HepG2 (cell line): ENCODE measurements around the gene PITHD1. TPM values are rescaled to one million over a fixed set of nuclear protein-coding genes. Genes with fewer than 3 reads are reported as not detected.

Source experiments
- AGO2 ChIP-seq: fragments of 200-400 bp; formaldehyde crosslinking; optimal IDR thresholded peaks from 2 replicates; pipeline ENCODE3; 2017; ENCODE audit warnings: mild to moderate bottlenecking, low read depth, low read length, moderate library complexity
- CHCHD3 ChIP-seq: sonication (generic); formaldehyde crosslinking; IDR thresholded peaks from 2 replicates; pipeline ENCODE4 v1.8.0; 2022; ENCODE audit warnings: mild to moderate bottlenecking, missing genetic modification reagents, moderate library complexity
- ETV5 ChIP-seq: IDR thresholded peaks from 2 replicates; pipeline ENCODE4 v1.6.1; 2018; ENCODE audit warnings: missing biosample characterization, missing genetic modification reagents, inconsistent platforms, borderline replicate concordance
- GABPA ChIP-seq, 2 experiments: IDR thresholded peaks; 2 replicates each; pipeline ENCODE4 v1.6.1; 2011 to 2016; ENCODE audit warnings: low read depth in 2 of 2, low read length in 1 of 2, missing biosample characterization in 1 of 2, missing genetic modification characterization in 1 of 2
- GATA4 ChIP-seq: sonication (generic); IDR thresholded peaks from 2 replicates; pipeline ENCODE4 v1.6.1; 2016; ENCODE audit warnings: antibody characterized with exemption, low read depth, borderline replicate concordance
- HOXA7 ChIP-seq: sonication (generic); formaldehyde crosslinking; IDR thresholded peaks from 2 replicates; pipeline ENCODE4 v1.8.1; 2022; ENCODE audit warnings: mild to moderate bottlenecking, missing genetic modification reagents, moderate library complexity
- KAT7 ChIP-seq: IDR thresholded peaks from 2 replicates; pipeline ENCODE4 v1.6.1; 2018; ENCODE audit warnings: borderline replicate concordance, missing compliant biosample characterization
- MAFF ChIP-seq: IDR thresholded peaks from 2 replicates; pipeline ENCODE4 v1.6.1; 2011; ENCODE audit warnings: low read depth, low read length, improper control_type of control experiment
- NRL ChIP-seq: sonication (generic); formaldehyde crosslinking; IDR thresholded peaks from 2 replicates; pipeline ENCODE4 v1.5.0; 2020; ENCODE audit warnings: missing genetic modification reagents, mild to moderate bottlenecking, moderate library complexity, borderline replicate concordance
- TP53 ChIP-seq: sonication (generic); formaldehyde crosslinking; conservative IDR thresholded peaks from 2 replicates; pipeline ENCODE4 v1.4.0; 2020; ENCODE audit warnings: missing genetic modification reagents
- ZNF354B ChIP-seq: sonication (generic); formaldehyde crosslinking; IDR thresholded peaks from 2 replicates; pipeline ENCODE4 v1.8.0; 2022; ENCODE audit warnings: mild to moderate bottlenecking, missing genetic modification reagents
- ZNF670 ChIP-seq: sonication (generic); formaldehyde crosslinking; IDR thresholded peaks from 2 replicates; pipeline ENCODE4 v1.8.0; 2022; ENCODE audit warnings: mild to moderate bottlenecking, missing genetic modification reagents, borderline replicate concordance
- ZNF780A ChIP-seq: sonication (generic); formaldehyde crosslinking; IDR thresholded peaks from 2 replicates; pipeline ENCODE4 v1.8.0; 2022; ENCODE audit warnings: mild to moderate bottlenecking, missing genetic modification reagents, moderate library complexity
- polyA plus RNA-seq, 8 experiments: library from polyadenylated mRNA; depleted of rRNA in 3 of 8; stranded (reverse) in 7 of 8; unstranded in 1 of 8; fragments of >200 nt; fragmentation: Illumina TruSeq in 4 of 8; extraction: Trizol in 4 of 8; gene quantifications; 2 replicates each; pipeline versions ENCODE4 v1.2.1 to v1.2.3, GENCODE V29; 2011 to 2016; ENCODE audit warnings: low read depth in 4 of 8, missing spikeins in 1 of 8, mixed read lengths in 1 of 8; ENCODE audit not compliant: insufficient read depth in 1 of 8
- total RNA-seq, 5 experiments: library from RNA; depleted of rRNA; stranded (reverse); fragments of >200 nt; fragmentation: Illumina TruSeq; extraction: Trizol; gene quantifications; 2 replicates each; pipeline ENCODE4 v1.2.3, GENCODE V29; 2016; ENCODE audit warnings: low read depth in 1 of 5
- TF ChIP-seq, protein P1 (sequence below): sonication (generic); formaldehyde crosslinking; IDR thresholded peaks from 2 replicates; pipeline ENCODE4 v1.4.0; 2020; ENCODE audit warnings: mild to moderate bottlenecking, missing genetic modification reagents
- TF ChIP-seq, protein P2 (sequence below): sonication (generic); formaldehyde crosslinking; conservative IDR thresholded peaks from 2 replicates; pipeline ENCODE4 v1.4.0; 2020; ENCODE audit warnings: missing genetic modification reagents
- TF ChIP-seq, protein P3 (sequence below): sonication (generic); formaldehyde crosslinking; IDR thresholded peaks from 2 replicates; pipeline ENCODE4 v1.5.0; 2020; ENCODE audit warnings: mild to moderate bottlenecking, missing genetic modification reagents
- TF ChIP-seq, protein P4 (sequence below): IDR thresholded peaks from 2 replicates; pipeline ENCODE4 v1.6.1; 2012; ENCODE audit warnings: inconsistent platforms

PITHD1 gene
- total and polyA plus RNA-seq, 2 of the 13 experiments (the other 11 are each of a cell fraction or from before 2014, with no cell fraction given): 28.0 to 37.3 TPM

DNA sequence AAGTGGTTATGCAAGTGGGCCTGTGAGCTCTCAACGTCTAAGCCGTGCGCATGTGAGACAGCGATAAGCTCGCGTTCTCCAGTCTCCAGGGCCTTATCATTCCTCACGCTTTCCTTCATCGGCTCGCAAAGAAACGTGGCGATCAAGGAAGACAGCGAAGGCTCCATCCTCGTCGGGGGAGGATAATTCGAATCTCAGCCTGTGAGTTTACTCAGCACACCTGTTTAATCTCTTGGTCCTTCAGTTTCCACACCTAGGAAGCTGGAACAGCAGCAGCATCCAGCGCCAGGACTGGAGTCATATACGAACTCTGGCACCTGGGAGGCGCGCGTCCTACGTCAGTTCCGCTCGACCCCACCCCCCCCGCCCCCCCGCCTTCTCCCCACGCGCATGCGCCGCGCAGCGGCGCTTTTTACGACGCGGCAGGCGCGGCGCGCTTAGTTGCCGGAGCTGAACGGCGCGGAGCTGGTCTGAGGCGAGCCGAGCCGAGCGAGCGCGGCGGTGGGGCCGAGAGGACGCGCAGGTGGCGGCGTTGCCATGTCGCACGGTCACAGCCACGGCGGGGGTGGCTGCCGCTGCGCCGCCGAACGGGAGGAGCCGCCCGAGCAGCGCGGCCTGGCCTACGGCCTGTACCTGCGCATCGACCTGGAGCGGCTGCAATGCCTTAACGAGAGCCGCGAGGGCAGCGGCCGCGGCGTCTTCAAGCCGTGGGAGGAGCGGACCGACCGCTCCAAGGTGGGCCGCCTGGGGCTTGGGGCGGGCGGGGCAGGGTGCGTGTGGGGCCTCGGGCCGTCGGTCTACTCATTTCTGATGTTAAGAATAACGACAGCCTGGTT is at the start of gene PITHD1 (continued):
- TF ChIP-seq, protein P1, sequence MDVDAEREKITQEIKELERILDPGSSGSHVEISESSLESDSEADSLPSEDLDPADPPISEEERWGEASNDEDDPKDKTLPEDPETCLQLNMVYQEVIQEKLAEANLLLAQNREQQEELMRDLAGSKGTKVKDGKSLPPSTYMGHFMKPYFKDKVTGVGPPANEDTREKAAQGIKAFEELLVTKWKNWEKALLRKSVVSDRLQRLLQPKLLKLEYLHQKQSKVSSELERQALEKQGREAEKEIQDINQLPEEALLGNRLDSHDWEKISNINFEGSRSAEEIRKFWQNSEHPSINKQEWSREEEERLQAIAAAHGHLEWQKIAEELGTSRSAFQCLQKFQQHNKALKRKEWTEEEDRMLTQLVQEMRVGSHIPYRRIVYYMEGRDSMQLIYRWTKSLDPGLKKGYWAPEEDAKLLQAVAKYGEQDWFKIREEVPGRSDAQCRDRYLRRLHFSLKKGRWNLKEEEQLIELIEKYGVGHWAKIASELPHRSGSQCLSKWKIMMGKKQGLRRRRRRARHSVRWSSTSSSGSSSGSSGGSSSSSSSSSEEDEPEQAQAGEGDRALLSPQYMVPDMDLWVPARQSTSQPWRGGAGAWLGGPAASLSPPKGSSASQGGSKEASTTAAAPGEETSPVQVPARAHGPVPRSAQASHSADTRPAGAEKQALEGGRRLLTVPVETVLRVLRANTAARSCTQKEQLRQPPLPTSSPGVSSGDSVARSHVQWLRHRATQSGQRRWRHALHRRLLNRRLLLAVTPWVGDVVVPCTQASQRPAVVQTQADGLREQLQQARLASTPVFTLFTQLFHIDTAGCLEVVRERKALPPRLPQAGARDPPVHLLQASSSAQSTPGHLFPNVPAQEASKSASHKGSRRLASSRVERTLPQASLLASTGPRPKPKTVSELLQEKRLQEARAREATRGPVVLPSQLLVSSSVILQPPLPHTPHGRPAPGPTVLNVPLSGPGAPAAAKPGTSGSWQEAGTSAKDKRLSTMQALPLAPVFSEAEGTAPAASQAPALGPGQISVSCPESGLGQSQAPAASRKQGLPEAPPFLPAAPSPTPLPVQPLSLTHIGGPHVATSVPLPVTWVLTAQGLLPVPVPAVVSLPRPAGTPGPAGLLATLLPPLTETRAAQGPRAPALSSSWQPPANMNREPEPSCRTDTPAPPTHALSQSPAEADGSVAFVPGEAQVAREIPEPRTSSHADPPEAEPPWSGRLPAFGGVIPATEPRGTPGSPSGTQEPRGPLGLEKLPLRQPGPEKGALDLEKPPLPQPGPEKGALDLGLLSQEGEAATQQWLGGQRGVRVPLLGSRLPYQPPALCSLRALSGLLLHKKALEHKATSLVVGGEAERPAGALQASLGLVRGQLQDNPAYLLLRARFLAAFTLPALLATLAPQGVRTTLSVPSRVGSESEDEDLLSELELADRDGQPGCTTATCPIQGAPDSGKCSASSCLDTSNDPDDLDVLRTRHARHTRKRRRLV (CRISPR knock-in tag): peak; percentile 83; the same call in 1 of the 2 replicates
- TF ChIP-seq MAFF: no peak
- TF ChIP-seq TP53 (CRISPR knock-in tag): 0 out of 2 replicates have a peak, but pooled peaks have one; percentile 51
- peak; percentile 61 for TF ChIP-seq GABPA (IDR thresholded peaks at IDR 0.05; ENCODE audit: low read depth, low read length)
- TF ChIP-seq GABPA (CRISPR knock-in tag; IDR thresholded peaks at IDR 0.05; ENCODE audit: low read depth): peak; percentile 88
- TF ChIP-seq, protein P2, sequence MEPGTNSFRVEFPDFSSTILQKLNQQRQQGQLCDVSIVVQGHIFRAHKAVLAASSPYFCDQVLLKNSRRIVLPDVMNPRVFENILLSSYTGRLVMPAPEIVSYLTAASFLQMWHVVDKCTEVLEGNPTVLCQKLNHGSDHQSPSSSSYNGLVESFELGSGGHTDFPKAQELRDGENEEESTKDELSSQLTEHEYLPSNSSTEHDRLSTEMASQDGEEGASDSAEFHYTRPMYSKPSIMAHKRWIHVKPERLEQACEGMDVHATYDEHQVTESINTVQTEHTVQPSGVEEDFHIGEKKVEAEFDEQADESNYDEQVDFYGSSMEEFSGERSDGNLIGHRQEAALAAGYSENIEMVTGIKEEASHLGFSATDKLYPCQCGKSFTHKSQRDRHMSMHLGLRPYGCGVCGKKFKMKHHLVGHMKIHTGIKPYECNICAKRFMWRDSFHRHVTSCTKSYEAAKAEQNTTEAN: peak; percentile 63; the same call in 1 of the 2 replicates
- TF ChIP-seq, protein P3, sequence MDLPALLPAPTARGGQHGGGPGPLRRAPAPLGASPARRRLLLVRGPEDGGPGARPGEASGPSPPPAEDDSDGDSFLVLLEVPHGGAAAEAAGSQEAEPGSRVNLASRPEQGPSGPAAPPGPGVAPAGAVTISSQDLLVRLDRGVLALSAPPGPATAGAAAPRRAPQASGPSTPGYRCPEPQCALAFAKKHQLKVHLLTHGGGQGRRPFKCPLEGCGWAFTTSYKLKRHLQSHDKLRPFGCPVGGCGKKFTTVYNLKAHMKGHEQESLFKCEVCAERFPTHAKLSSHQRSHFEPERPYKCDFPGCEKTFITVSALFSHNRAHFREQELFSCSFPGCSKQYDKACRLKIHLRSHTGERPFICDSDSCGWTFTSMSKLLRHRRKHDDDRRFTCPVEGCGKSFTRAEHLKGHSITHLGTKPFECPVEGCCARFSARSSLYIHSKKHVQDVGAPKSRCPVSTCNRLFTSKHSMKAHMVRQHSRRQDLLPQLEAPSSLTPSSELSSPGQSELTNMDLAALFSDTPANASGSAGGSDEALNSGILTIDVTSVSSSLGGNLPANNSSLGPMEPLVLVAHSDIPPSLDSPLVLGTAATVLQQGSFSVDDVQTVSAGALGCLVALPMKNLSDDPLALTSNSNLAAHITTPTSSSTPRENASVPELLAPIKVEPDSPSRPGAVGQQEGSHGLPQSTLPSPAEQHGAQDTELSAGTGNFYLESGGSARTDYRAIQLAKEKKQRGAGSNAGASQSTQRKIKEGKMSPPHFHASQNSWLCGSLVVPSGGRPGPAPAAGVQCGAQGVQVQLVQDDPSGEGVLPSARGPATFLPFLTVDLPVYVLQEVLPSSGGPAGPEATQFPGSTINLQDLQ: peak; percentile 63; the same call in 1 of the 2 replicates
- TF ChIP-seq ZNF354B (CRISPR knock-in tag): 0 out of 2 replicates have a peak, but pooled peaks have one; percentile 35
- TF ChIP-seq NRL (CRISPR knock-in tag): peak; percentile 32; the same call in 1 of the 2 replicates
- no peak for TF ChIP-seq AGO2
- peak; percentile 53 for TF ChIP-seq ETV5 (CRISPR knock-in tag)
- TF ChIP-seq KAT7 (CRISPR knock-in tag): peak; percentile 71; the same call in 1 of the 2 replicates
- TF ChIP-seq ZNF670 (CRISPR knock-in tag): no peak
- no peak for TF ChIP-seq ZNF780A (CRISPR knock-in tag)
- TF ChIP-seq HOXA7 (CRISPR knock-in tag): no peak
- TF ChIP-seq, protein P4, sequence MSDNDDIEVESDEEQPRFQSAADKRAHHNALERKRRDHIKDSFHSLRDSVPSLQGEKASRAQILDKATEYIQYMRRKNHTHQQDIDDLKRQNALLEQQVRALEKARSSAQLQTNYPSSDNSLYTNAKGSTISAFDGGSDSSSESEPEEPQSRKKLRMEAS: peak; percentile 80
- no peak for TF ChIP-seq CHCHD3 (CRISPR knock-in tag)
- TF ChIP-seq GATA4: peak; percentile 70; the same call in 1 of the 2 replicates
